Heart left ventricle (tissue), 16 donors: ENCODE measurements around the gene NXPE3. TPM values are rescaled to one million over a fixed set of nuclear protein-coding genes. Genes with fewer than 3 reads are reported as not detected.

ENCODE experiments used
- ATAC-seq, 4 donors: fragments of 200-7000 bp; cut with Tn5 transposase; one replicate each; pipeline ENCODE4 v1.9.1; 2020 to 2022; ENCODE audit warnings: moderate library complexity in 4 of 4, mild to moderate bottlenecking in 3 of 4, moderate number of reproducible peaks in 1 of 4
- DNase-seq, 5 donors: peaks; one replicate each; pipeline ENCODE4 v3.0.0-alpha.2; 2020
- H3K27ac ChIP-seq, 12 donors: fragments of 200-600 bp; sonication (generic) in 4 of 12; one replicate each; pipeline versions ENCODE4 v1.5.0 to v1.8.0; 2016 to 2022; ENCODE audit warnings: mild to moderate bottlenecking in 2 of 12
- H3K27me3 ChIP-seq, 9 donors: fragments of 200-600 bp; sonication (generic) in 2 of 9; one replicate each; pipeline versions ENCODE4 v1.5.1 to v1.8.0; 2016 to 2022; ENCODE audit warnings: mild to moderate bottlenecking in 3 of 9
- H3K36me3 ChIP-seq, 9 donors: fragments of 200-600 bp; sonication (generic) in 2 of 9; one replicate each; pipeline versions ENCODE4 v1.5.0 to v1.8.0; 2018 to 2022; ENCODE audit warnings: mild to moderate bottlenecking in 2 of 9
- H3K4me1 ChIP-seq, 12 donors: fragments of 200-600 bp; sonication (generic) in 4 of 12; one replicate each; pipeline versions ENCODE4 v1.5.0 to v1.8.0; 2016 to 2022; ENCODE audit warnings: mild to moderate bottlenecking in 3 of 12
- H3K4me3 ChIP-seq, 12 donors: fragments of 200-600 bp; sonication (generic) in 4 of 12; one replicate each; pipeline versions ENCODE4 v1.5.0 to v1.8.0; 2017 to 2022; ENCODE audit warnings: mild to moderate bottlenecking in 9 of 12, moderate library complexity in 4 of 12
- H3K9me3 ChIP-seq, 12 donors: fragments of 200-600 bp; sonication (generic) in 4 of 12; one replicate each; pipeline versions ENCODE4 v1.5.0 to v1.8.0; 2016 to 2022; ENCODE audit warnings: mild to moderate bottlenecking in 1 of 12
- POLR2A ChIP-seq, 2 donors: fragments of 450-650 bp; IDR thresholded peaks; one replicate each; pipeline ENCODE4 v1.6.1; 2017; ENCODE audit warnings: antibody characterized with exemption in 2 of 2, mild to moderate bottlenecking in 2 of 2, moderate library complexity in 2 of 2
- WGBS, 4 donors: extraction: QIAGEN DNeasy Blood & Tissue Kit in 2 of 4; methylation state at CpG; one replicate each; pipeline versions ENCODE4 v1.1.5 to v1.1.7; 2013 to 2018; 5-methylcytosine and 5-hydroxymethylcytosine counted together
- intact Hi-C, 10 donors: fragments of 100-400 bp; cut with DNase I; formaldehyde crosslinking; loops; one replicate each; pipeline versions ENCODE4 v1.11.1 to v1.14.2; 2022
- polyA plus RNA-seq, 2 donors: library from polyadenylated mRNA; stranded (reverse); fragments of 200-250 nt; gene quantifications; one replicate each; pipeline ENCODE4 v1.2.3, GENCODE V29; 2013
- total RNA-seq, 9 donors: library from RNA; depleted of rRNA in 2 of 9; stranded (reverse); fragments of >200 nt in 2 of 9; fragmentation: NEBNext Ultra II Directional in 3 of 9; extraction: Animal tissue kit (Norgen Biotek cat#: 25700) in 3 of 9; gene quantifications; one replicate each; pipeline versions ENCODE4 v1.1.0 to v1.2.4, GENCODE V29; 2016 to 2023
- TF ChIP-seq, protein P1 (sequence below), 12 donors: fragments of 200-600 bp; sonication (generic) in 4 of 12; IDR thresholded peaks; one replicate each; pipeline versions ENCODE4 v1.5.0 to v1.8.0; 2018 to 2022; ENCODE audit warnings: antibody characterized with exemption in 12 of 12, mild to moderate bottlenecking in 5 of 12
- donor health status: ischemic (EF 13 %, LVEDD 7.1; RV severe dilation, severe dysfunction).
- donor health status: healthy with polysubstance abuse.
- donor health status: DM: no; HTN: yes; CAD: no.
- donor health status: DM: no; HTN: no; CAD: no.
- donor health status: ischemic (EF 25% LVEDD 6.9; RV normal size, moderate dysfunction).
- donor health status: ischemic (EF 25% LVEDD 5.7; RV mildly dilated, moderate dysfunction).
- donor health status: healthy.
- donor health status: DM: yes; HTN: yes; CAD: no.
- donor health status: ischemic (EF 35%, LVEDD 5.7; RV mildly dilated, moderate dysfunction).
- donor health status: nonischemic (EF 11% LVEDD 7.7; RV severe dilation, severe dysfunction).
- donor health status: DM: yes; HTN: yes; CAD: no.
- donor health status: PGD.
- donor health status: ischemic (EF 29% LVEDD 5.4; RV normal size, mild dysfunction).
- donor health status: nonischemic (EF 23%, LVEDD 6.1; RV moderate dilation, normal function).

Gene NXPE3
- total and polyA plus RNA-seq, 11 donors = 13.3 to 43.8 (median 35.6) TPM

DNA sequence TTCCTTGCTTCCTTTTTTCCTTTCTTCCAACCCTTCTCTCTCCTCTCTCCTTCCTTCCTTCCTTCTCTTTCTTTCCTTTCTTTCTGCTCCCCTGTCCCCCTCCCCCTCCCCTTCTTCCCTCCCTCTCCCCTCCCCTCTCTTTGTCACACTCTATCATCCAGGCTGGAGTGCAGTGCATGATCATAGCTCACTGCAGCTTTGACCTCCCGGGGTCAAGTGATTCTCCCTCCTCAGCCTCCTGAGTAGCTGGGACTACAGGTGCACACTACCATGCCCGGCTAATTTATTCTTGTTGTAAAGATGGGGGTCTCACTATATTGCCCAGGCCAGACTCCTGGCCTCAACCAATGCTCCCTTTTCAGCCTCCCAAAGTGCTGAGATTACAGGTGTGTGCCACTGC lies 89.0 kb downstream of the NXPE3 start:
- intact Hi-C loops = loop anchor here in 3 of 10 donors (1.0 to 10.0 kb wide), 4 partner anchors 19 to 237 kb away; partner anchors contain the start of gene NFKBIZ (in 1 of the 3)
- Histone ChIP-seq H3K27ac (peak overlapping the region in 1 of 12 donors; percentile 30), H3K4me3 (no peak overlapping the region), H3K27me3 (no peaks in the 10 kb centered on the region), H3K36me3 (peaks cover 0 to 3% (median 0%) of the 10 kb centered on the region in 9 donors), H3K9me3 (no peaks in the 10 kb centered on the region), H3K4me1 (peaks cover 0 to 22% (median 6%) of the 10 kb centered on the region in 12 donors)
- no peak for ATAC-seq
- no peak for TF ChIP-seq POLR2A (IDR thresholded peaks at IDR 0.05)
- TF ChIP-seq, protein P1, sequence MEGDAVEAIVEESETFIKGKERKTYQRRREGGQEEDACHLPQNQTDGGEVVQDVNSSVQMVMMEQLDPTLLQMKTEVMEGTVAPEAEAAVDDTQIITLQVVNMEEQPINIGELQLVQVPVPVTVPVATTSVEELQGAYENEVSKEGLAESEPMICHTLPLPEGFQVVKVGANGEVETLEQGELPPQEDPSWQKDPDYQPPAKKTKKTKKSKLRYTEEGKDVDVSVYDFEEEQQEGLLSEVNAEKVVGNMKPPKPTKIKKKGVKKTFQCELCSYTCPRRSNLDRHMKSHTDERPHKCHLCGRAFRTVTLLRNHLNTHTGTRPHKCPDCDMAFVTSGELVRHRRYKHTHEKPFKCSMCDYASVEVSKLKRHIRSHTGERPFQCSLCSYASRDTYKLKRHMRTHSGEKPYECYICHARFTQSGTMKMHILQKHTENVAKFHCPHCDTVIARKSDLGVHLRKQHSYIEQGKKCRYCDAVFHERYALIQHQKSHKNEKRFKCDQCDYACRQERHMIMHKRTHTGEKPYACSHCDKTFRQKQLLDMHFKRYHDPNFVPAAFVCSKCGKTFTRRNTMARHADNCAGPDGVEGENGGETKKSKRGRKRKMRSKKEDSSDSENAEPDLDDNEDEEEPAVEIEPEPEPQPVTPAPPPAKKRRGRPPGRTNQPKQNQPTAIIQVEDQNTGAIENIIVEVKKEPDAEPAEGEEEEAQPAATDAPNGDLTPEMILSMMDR (IDR thresholded peaks at IDR 0.05) = no peak
- no peak for DNase-seq
- 80 to 92% (median 84%) methylated on average over 2 of the region's 2 CpGs for WGBS, 4 donors

DNA sequence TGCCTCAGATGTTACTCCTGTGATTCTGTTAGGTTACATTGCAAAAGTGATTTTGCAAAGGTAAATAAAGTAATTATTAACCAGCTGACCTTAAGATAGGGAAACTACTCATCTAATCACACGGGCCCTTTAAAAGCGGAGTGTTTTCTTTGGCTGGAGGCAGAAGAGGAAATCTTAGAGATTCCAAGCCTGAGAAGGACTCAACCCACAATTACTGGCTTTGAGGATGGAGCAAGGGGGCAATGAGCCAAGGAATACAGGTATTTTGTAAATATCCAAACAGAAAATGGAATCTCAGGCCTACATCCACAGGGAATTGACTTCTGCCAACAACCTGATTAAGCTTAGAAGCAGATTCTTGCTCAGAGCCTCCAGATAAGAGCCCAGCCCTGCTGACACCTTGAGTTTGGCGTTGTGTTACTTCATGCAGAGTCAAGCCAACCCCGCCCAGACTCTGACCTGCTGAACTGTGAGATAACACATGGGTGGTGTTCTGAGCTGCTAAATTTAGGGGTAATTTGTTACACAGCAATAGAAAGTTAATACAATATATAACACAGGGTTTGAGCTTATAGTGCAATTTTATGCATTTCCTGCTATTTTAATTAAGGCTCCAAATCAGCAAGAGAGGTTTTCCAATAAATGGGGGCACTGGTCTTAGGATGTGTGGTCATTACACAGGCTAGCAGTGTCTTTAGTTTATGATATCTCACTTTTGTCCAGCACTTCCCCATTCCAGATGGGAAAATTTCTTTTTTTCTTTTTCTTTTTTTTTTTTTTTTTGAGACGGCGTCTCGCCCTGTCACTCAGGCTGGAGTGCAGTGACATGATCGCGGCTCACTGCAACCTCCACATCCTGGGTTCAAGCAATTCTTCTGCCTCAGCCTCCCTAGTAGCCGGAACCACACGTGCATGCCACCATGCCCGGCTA lies 89.8 kb downstream of the NXPE3 start:
- Histone ChIP-seq H3K4me3 (no peak overlapping the region), H3K27me3 (no peaks in the 10 kb centered on the region), H3K36me3 (no peaks in the 10 kb centered on the region), H3K4me1 (peaks cover 0 to 23% (median 6%) of the 10 kb centered on the region in 12 donors), H3K27ac (peak overlapping the region in 1 of 12 donors; percentile 30), H3K9me3 (no peaks in the 10 kb centered on the region)
- DNase-seq (peak; percentile 31 to 73 (median 57)), ATAC-seq (peak; percentile 78 to 95 (median 87))
- no peak for TF ChIP-seq POLR2A (IDR thresholded peaks at IDR 0.05)
- TF ChIP-seq, protein P1 (IDR thresholded peaks at IDR 0.05) = no peak
- intact Hi-C loops = loop anchor here in 3 of 10 donors (1.0 to 10.0 kb wide), 4 partner anchors 19 to 236 kb away; partner anchors contain the start of gene NFKBIZ (in 1 of the 3)
- 59 to 75% (median 68%) methylated on average over 12 of the region's 12 CpGs for WGBS, 4 donors

DNA sequence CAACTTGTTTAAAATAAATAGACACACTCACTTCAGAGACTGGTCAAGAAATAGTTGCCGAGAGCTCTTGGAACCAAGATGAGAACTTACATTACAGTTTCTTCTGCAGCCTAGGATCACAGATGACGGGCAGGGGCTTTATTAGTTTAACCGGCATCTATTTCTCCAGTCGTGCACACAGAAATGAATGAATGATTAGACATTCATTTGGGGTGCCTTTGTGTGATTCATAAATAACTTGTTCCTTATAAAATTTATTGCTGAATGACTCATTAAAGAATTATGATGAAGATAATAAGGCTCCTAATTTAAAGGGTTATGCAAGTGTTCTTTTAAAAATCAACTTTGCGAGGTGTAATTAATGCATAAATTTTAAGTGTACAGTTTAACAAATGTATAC lies 91.1 kb downstream of the NXPE3 start:
- TF ChIP-seq, protein P1 (IDR thresholded peaks at IDR 0.05) = no peak
- no peak for TF ChIP-seq POLR2A (IDR thresholded peaks at IDR 0.05)
- intact Hi-C loops = no loop called here
- no peak for ATAC-seq

DNA sequence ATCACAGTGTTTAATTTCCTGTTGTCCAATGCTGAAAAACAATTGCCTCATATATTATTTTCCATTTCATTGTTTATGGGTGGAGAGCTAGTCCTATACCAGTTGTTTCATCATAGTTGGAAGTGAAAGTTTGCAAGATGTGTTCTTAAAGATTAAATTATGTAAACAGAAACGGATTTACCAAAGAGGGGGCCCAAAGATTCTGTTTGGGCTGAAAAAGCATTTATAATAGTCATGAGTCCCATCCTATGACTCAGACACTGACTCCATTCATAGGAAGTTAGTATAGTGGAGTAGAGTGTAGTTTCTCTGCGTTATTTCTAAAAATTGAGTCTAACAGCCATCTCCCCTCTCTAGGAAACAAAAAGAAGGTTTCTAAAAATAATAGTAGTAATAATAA lies 94.6 kb downstream of the NXPE3 start:
- 74 to 89% (median 82%) methylated on average over 2 of the region's 2 CpGs for WGBS, 4 donors
- Histone ChIP-seq H3K4me1 (peaks cover 0 to 11% (median 0%) of the 10 kb centered on the region in 12 donors), H3K27me3 (no peaks in the 10 kb centered on the region), H3K27ac (peak overlapping the region in 1 of 12 donors; percentile 27), H3K9me3 (no peaks in the 10 kb centered on the region), H3K4me3 (no peak overlapping the region), H3K36me3 (no peaks in the 10 kb centered on the region)
- intact Hi-C loops = no loop called here
- DNase-seq (no peak), ATAC-seq (no peak)
- TF ChIP-seq, protein P1 (IDR thresholded peaks at IDR 0.05) = no peak
- TF ChIP-seq POLR2A (IDR thresholded peaks at IDR 0.05) = no peak

More for the DNA sequence above, 91.1 kb downstream of the NXPE3 start:
- 96 to 98% (median 97%) methylated on average over 5 of the region's 5 CpGs for WGBS, 4 donors
- DNase-seq = no peak
- no peaks in the 10 kb centered on the region for H3K27me3 ChIP-seq
- no peaks in the 10 kb centered on the region for H3K36me3 ChIP-seq
- no peak overlapping the region for H3K27ac ChIP-seq
- peaks cover 0 to 23% (median 6%) of the 10 kb centered on the region in 12 donors for H3K4me1 ChIP-seq
- no peak overlapping the region for H3K4me3 ChIP-seq
- H3K9me3 ChIP-seq = no peaks in the 10 kb centered on the region
